Tibial artery (tissue), 4 donors: ENCODE measurements around the gene OVOL2.

Experiments
- DNase-seq, 2 donors: peaks; one replicate each; pipeline ENCODE4 v3.0.0-alpha.2; 2019
- H3K27ac ChIP-seq, 2 donors: fragments of 200-600 bp; sonication (generic) in 1 of 2; 1 replicate in 1 of 2; 2 replicates in 1 of 2; pipeline ENCODE4 v1.5.1; 2018 to 2019; ENCODE audit warnings: mild to moderate bottlenecking in 1 of 2
- H3K27me3 ChIP-seq, 2 donors: fragments of 200-600 bp; sonication (generic) in 1 of 2; one replicate each; pipeline versions ENCODE4 v1.5.1 to v1.6.0; 2016 to 2019
- H3K36me3 ChIP-seq, 3 donors: fragments of 200-600 bp; sonication (generic) in 2 of 3; one replicate each; pipeline ENCODE4 v1.5.1; 2016 to 2019; ENCODE audit warnings: mild to moderate bottlenecking in 2 of 3
- H3K4me1 ChIP-seq, 4 donors: fragments of 200-600 bp; sonication (generic) in 2 of 4; 1 replicate in 3 of 4; 2 replicates in 1 of 4; pipeline ENCODE4 v1.5.1; 2016 to 2019
- H3K4me3 ChIP-seq, 2 donors: fragments of 200-600 bp; sonication (generic) in 1 of 2; 1 replicate in 1 of 2; 2 replicates in 1 of 2; pipeline ENCODE4 v1.5.1; 2018 to 2019; ENCODE audit warnings: mild to moderate bottlenecking in 2 of 2
- H3K9me3 ChIP-seq, 3 donors: fragments of 200-600 bp; sonication (generic) in 1 of 3; one replicate each; pipeline ENCODE4 v1.5.1; 2016 to 2019
- intact Hi-C: fragments of 100-400 bp; cut with DNase I; formaldehyde crosslinking; loops from one replicate; pipeline ENCODE4 v1.15.0; 2023; ENCODE audit warnings: low total_unique reads
- TF ChIP-seq, protein P1 (sequence below), 2 experiments: fragments of 200-600 bp in 1 of 2; fragments of 450-650 bp in 1 of 2; IDR thresholded peaks; one replicate each; pipeline ENCODE4 v1.5.1; 2017 to 2019; ENCODE audit warnings: antibody characterized with exemption in 2 of 2, mild to moderate bottlenecking in 1 of 2, moderate library complexity in 1 of 2

The OVOL2 gene

DNA sequence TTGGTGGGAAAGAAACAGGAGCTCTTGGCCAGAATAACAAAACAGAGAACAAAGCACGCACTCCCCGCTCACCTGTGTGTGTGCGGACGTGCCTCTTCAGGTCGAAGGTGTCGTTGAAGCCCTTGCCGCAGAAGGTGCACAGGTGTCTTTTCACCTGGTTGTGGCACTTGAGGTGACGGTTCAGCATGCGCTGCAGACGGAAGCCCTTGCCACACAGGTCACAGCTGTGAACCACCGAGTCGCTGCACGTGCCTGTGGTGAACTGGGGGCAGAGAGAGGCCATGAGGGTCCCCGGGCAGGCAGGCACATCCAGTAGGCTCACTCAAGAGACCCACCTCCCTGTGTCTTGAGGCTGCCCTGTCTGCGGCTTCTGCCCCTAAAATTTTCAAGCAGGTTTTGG, 16.3 kb downstream of the OVOL2 start:
- TF ChIP-seq, protein P1, sequence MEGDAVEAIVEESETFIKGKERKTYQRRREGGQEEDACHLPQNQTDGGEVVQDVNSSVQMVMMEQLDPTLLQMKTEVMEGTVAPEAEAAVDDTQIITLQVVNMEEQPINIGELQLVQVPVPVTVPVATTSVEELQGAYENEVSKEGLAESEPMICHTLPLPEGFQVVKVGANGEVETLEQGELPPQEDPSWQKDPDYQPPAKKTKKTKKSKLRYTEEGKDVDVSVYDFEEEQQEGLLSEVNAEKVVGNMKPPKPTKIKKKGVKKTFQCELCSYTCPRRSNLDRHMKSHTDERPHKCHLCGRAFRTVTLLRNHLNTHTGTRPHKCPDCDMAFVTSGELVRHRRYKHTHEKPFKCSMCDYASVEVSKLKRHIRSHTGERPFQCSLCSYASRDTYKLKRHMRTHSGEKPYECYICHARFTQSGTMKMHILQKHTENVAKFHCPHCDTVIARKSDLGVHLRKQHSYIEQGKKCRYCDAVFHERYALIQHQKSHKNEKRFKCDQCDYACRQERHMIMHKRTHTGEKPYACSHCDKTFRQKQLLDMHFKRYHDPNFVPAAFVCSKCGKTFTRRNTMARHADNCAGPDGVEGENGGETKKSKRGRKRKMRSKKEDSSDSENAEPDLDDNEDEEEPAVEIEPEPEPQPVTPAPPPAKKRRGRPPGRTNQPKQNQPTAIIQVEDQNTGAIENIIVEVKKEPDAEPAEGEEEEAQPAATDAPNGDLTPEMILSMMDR (IDR thresholded peaks at IDR 0.05), result no peak
- Histone ChIP-seq H3K27me3 (peaks cover 0 to 33% of the 10 kb centered on the region in 2 donors), H3K4me1 (no peaks in the 10 kb centered on the region), H3K36me3 (peaks cover 0 to 15% (median 0%) of the 10 kb centered on the region in 3 donors), H3K9me3 (peaks cover 0 to 14% (median 8%) of the 10 kb centered on the region in 3 donors), H3K4me3 (no peak overlapping the region), H3K27ac (no peak overlapping the region)
- DNase-seq, result peak in 1 of 2 donors; percentile 48
- intact Hi-C loops, result no loop called here

DNA sequence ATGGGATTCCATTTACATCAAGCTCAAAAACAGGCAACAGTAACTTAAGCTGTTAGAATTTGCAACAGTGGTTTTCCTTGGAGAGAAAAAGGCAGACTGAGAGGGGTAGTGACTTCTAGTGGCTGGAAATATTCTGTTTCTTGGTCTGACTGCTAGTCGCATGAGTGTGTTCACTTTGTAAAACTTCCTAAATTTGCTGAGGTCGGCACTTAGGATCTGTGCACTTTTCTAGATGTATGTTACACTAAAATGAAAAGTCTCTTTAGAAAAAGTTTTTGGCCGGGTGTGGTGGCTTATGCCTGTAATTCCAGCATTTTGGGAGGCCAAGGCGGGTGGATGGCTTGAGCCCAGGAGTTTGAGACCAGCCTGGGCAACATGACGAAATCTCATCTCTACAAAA, 18.7 kb downstream of the OVOL2 start:
- Histone ChIP-seq H3K27me3 (peaks cover 0 to 32% of the 10 kb centered on the region in 2 donors), H3K9me3 (peaks cover 0 to 14% (median 8%) of the 10 kb centered on the region in 3 donors), H3K27ac (no peak overlapping the region), H3K4me3 (no peak overlapping the region), H3K4me1 (no peaks in the 10 kb centered on the region), H3K36me3 (peaks cover 0 to 15% (median 0%) of the 10 kb centered on the region in 3 donors)
- no peak for DNase-seq
- intact Hi-C loops, result no loop called here
- TF ChIP-seq, protein P1 (IDR thresholded peaks at IDR 0.05), result no peak

DNA sequence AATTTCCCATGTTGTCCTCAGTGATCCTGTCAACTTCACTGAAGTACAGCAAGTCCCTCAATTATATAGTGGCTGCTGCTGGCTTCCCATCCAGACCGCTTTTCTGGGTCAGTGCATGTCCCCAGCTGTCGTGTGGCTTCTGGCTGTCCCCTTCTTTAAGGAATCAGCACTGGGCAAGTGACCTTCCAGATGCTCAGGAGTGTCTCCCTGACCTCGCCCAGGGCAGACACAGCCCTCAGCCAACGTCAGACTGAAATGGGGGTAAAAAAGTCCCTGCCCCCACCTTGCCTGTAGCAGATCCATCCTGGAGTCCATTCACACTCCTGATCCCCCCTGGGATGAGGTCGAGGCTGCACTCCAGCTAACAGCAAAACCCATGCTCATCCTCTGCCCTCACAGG, 23.7 kb downstream of the OVOL2 start:
- H3K27ac ChIP-seq, result no peak overlapping the region
- TF ChIP-seq, protein P1 (IDR thresholded peaks at IDR 0.05), result no peak
- H3K36me3 ChIP-seq, result peaks cover 0 to 15% (median 0%) of the 10 kb centered on the region in 3 donors
- H3K9me3 ChIP-seq, result no peaks in the 10 kb centered on the region
- H3K4me1 ChIP-seq, result no peaks in the 10 kb centered on the region
- DNase-seq, result no peak
- intact Hi-C loops, result no loop called here
- H3K27me3 ChIP-seq, result peaks cover 0 to 18% of the 10 kb centered on the region in 2 donors
- no peak overlapping the region for H3K4me3 ChIP-seq

DNA sequence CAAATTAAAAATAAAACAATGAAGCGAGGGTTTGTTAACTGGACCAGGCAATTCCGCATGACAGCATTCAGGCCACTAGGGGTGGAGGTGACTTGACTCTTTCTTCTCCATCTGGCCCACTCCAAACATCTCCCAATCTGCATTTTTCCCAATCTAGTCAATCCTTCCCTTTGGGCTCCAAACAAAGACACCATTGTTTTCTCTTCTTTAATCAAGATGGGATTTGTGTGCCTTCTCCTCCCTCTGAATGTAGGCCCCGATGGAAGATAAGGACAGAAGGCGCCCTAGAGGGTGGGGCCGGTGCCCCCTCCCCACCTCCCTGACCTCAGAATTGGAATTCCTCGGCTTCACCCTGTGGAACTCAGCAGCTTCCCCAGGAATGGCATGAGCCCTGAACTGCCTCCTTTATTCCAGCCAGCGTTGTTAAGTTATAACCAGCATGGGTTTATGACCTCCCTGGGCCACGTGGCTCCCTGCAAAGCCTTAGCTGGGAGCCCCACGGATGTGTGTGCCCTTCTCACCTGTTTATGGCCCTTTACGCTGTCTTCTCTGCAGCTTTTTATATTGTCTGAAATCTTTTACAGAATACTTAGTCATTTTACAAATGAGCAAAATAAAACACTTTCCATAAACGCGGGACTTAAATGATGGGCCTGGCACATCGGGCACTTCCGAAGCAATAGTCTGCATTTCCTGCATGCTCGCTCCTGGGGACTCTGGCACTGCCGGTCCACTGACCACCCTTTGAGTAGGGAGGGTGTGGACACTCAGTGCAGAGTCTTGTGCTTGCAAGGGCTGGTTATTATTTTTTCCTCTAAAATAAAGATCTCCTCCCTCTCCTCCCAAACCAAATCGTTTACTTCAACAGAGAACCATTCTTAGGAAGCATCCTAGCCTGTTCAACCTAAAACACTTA, 24.5 kb downstream of the OVOL2 start:
- Histone ChIP-seq H3K4me3 (no peak overlapping the region), H3K27me3 (peaks cover 0 to 13% of the 10 kb centered on the region in 2 donors), H3K9me3 (no peaks in the 10 kb centered on the region), H3K36me3 (peaks cover 0 to 15% (median 0%) of the 10 kb centered on the region in 3 donors), H3K4me1 (no peaks in the 10 kb centered on the region), H3K27ac (no peak overlapping the region)
- TF ChIP-seq, protein P1 (IDR thresholded peaks at IDR 0.05), result no peak
- intact Hi-C loops, result no loop called here
- DNase-seq, result no peak

DNA sequence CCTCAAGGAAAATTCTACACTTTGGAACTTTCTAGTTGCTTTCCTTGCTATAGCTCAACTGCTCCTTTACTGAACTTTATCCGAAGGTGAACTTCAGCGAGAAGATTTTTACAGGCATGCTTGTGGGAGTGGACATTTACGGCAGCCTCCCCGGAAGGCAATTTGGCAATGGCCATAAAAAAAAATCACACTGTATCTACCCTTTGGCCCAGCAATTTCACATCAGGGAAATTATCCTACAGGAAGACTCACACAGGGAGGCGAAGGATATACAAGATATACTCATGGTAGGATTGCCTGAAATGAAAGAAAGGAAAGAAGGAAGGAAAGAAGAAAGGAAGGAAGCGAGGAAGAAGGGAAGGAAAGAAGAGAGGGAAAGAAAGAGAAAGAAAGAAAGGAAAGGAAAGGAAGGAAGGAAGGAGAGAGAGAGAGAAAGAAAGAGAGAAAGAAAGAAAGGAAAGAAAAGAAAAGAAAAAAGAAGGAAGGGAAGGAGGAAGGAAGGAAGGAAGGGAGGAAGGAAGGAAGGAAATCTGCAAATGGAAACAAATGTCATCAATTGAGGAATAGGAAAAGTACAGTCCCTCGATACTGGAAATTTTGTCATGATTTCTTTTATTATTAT, 25.7 kb downstream of the OVOL2 start:
- no peaks in the 10 kb centered on the region for H3K9me3 ChIP-seq
- intact Hi-C loops, result no loop called here
- TF ChIP-seq, protein P1 (IDR thresholded peaks at IDR 0.05), result no peak
- H3K27ac ChIP-seq, result no peak overlapping the region
- H3K4me3 ChIP-seq, result no peak overlapping the region
- H3K36me3 ChIP-seq, result peaks cover 0 to 15% (median 0%) of the 10 kb centered on the region in 3 donors
- peaks cover 0 to 8% of the 10 kb centered on the region in 2 donors for H3K27me3 ChIP-seq
- DNase-seq, result no peak
- H3K4me1 ChIP-seq, result no peaks in the 10 kb centered on the region
